Lung (tissue), 12 donors: ENCODE measurements around the gene INPP4B. TPM values are rescaled to one million over a fixed set of nuclear protein-coding genes. Genes with fewer than 3 reads are reported as not detected.

Experiments used
- ATAC-seq: fragments of 200-7000 bp; cut with Tn5 transposase; one replicate; pipeline ENCODE4 v1.9.1; 2020; ENCODE audit warnings: moderate number of reproducible peaks; ENCODE audit not compliant: insufficient read depth, low FRiP score
- DNase-seq, 3 donors: peaks; one replicate each; pipeline ENCODE4 v3.0.0-alpha.2; 2013 to 2017
- H3K27ac ChIP-seq, 2 donors: one replicate each; pipeline ENCODE4 v1.5.1; 2013; ENCODE audit warnings: mild to moderate bottlenecking in 2 of 2, moderate library complexity in 2 of 2, control low read depth in 1 of 2, inconsistent platforms in 1 of 2, low read depth in 1 of 2, low read length in 1 of 2
- H3K27me3 ChIP-seq, 3 donors: one replicate each; pipeline ENCODE4 v1.5.1; 2013; ENCODE audit warnings: low read length in 2 of 3; ENCODE audit not compliant: control insufficient read depth in 3 of 3, insufficient read depth in 3 of 3
- H3K36me3 ChIP-seq, 4 donors: one replicate each; pipeline ENCODE4 v1.5.1; 2013; ENCODE audit warnings: low read length in 4 of 4, mild to moderate bottlenecking in 1 of 4, moderate library complexity in 1 of 4; ENCODE audit not compliant: control insufficient read depth in 4 of 4, insufficient read depth in 4 of 4
- H3K4me1 ChIP-seq, 5 donors: one replicate each; pipeline ENCODE4 v1.5.1; 2013; ENCODE audit warnings: low read length in 5 of 5, mild to moderate bottlenecking in 2 of 5, moderate library complexity in 1 of 5; ENCODE audit not compliant: control insufficient read depth in 5 of 5, insufficient read depth in 5 of 5
- H3K4me3 ChIP-seq: one replicate; pipeline ENCODE4 v1.5.1; 2013; ENCODE audit warnings: mild to moderate bottlenecking, control low read depth, moderate library complexity
- H3K9ac ChIP-seq, 2 donors: one replicate each; pipeline ENCODE4 v1.5.1; 2013; ENCODE audit warnings: low read length in 2 of 2, control low read depth in 1 of 2; ENCODE audit not compliant: insufficient read depth in 1 of 2
- H3K9me3 ChIP-seq, 4 donors: one replicate each; pipeline ENCODE4 v1.5.1; 2013; ENCODE audit warnings: low read length in 3 of 4, mild to moderate bottlenecking in 1 of 4, moderate library complexity in 1 of 4; ENCODE audit not compliant: control insufficient read depth in 4 of 4, insufficient read depth in 3 of 4
- CTCF ChIP-seq: IDR thresholded peaks from 2 replicates; pipeline ENCODE4 v1.5.1; 2012; ENCODE audit warnings: mild to moderate bottlenecking; ENCODE audit errors: control extremely low read depth, extremely low read depth
- WGBS, 2 donors: extraction: QIAGEN DNeasy Blood & Tissue Kit; methylation state at CpG; one replicate each; pipeline ENCODE4 v1.1.7; 2013; 5-methylcytosine and 5-hydroxymethylcytosine counted together
- polyA plus RNA-seq, 2 donors: library from polyadenylated mRNA; stranded (reverse); fragments of 200-250 nt; gene quantifications; one replicate each; pipeline ENCODE4 v1.2.1, GENCODE V29; 2013
- total RNA-seq, 2 donors: library from RNA; depleted of rRNA in 1 of 2; stranded (reverse); fragments of >200 nt in 1 of 2; gene quantifications; one replicate each; pipeline ENCODE4 v1.2.1, GENCODE V29; 2014 to 2021
- donor health status: control.
- donor health status: control.
- donor health status: Bipolar disorder and iron deficiency.
- donor health status: healthy.
- donor health status: DM: yes; HTN: yes; CAD: no.

Gene INPP4B
- total and polyA plus RNA-seq, 4 donors: 2.4 to 32.6 (median 5.6) TPM

GRCh38 chr4:142707401-142707800 is 138.7 kb downstream of the INPP4B start:
- H3K27ac ChIP-seq: no peak overlapping the region
- WGBS, 2 donors: 56 to 69% methylated on average over 1 of the region's 1 CpG
- TF ChIP-seq CTCF: no peak
- H3K4me3 ChIP-seq: no peak overlapping the region
- DNase-seq (no peak), ATAC-seq (no peak)
- no peaks in the 10 kb centered on the region for H3K36me3 ChIP-seq
- no peaks in the 10 kb centered on the region for H3K4me1 ChIP-seq
- H3K9ac ChIP-seq: no peak overlapping the region
- no peaks in the 10 kb centered on the region for H3K27me3 ChIP-seq
- H3K9me3 ChIP-seq: no peaks in the 10 kb centered on the region

- Histone ChIP-seq H3K4me3 (no peak overlapping the region), H3K27ac (no peak overlapping the region), H3K9ac (no peak overlapping the region), H3K4me1 (no peaks in the 10 kb centered on the region), H3K36me3 (no peaks in the 10 kb centered on the region), H3K27me3 (no peaks in the 10 kb centered on the region), H3K9me3 (no peaks in the 10 kb centered on the region)
- DNase-seq (no peak), ATAC-seq (no peak)
- 80 to 93% methylated on average over 1 of the region's 1 CpG for WGBS, 2 donors
- TF ChIP-seq CTCF: no peak
These were observed 139.7 kb downstream of the INPP4B start for GRCh38 chr4:142706381-142706780.

GRCh38 chr4:142705820-142706219 is 140.3 kb downstream of the INPP4B start:
- H3K4me1 ChIP-seq: no peaks in the 10 kb centered on the region
- 94 to 100% methylated on average over 1 of the region's 1 CpG for WGBS, 2 donors
- no peak overlapping the region for H3K4me3 ChIP-seq
- ATAC-seq (no peak), DNase-seq (no peak)
- no peaks in the 10 kb centered on the region for H3K9me3 ChIP-seq
- H3K9ac ChIP-seq: no peak overlapping the region
- no peaks in the 10 kb centered on the region for H3K27me3 ChIP-seq
- no peak for TF ChIP-seq CTCF
- H3K36me3 ChIP-seq: no peaks in the 10 kb centered on the region
- H3K27ac ChIP-seq: no peak overlapping the region

GRCh38 chr4:142703694-142704309 is 142.3 kb downstream of the INPP4B start:
- peaks cover 0 to 4% (median 0%) of the 10 kb centered on the region in 5 donors for H3K4me1 ChIP-seq
- no peak overlapping the region for H3K27ac ChIP-seq
- 24 to 51% methylated on average over 4 of the region's 4 CpGs for WGBS, 2 donors
- ATAC-seq (no peak), DNase-seq (no peak)
- H3K9ac ChIP-seq: no peak overlapping the region
- H3K36me3 ChIP-seq: no peaks in the 10 kb centered on the region
- H3K27me3 ChIP-seq: no peaks in the 10 kb centered on the region
- TF ChIP-seq CTCF: no peak
- H3K9me3 ChIP-seq: no peaks in the 10 kb centered on the region
- no peak overlapping the region for H3K4me3 ChIP-seq
